CD4-positive, alpha-beta T cell treated with Interleukin-4 for 1 hour (primary cell): ENCODE measurements around the gene NCBP1.

Experiments used
- DNase-seq, 2 donors: peaks; one replicate each; pipeline ENCODE4 v3.0.0-alpha.2; 2020 to 2022

NCBP1 gene

GRCh38 chr9:97721396-97721795 lies 87.8 kb downstream of the NCBP1 start:
- DNase-seq: no peak

- DNase-seq: no peak
Measured at GRCh38 chr9:97722331-97722730, 88.7 kb downstream of the NCBP1 start.
